Effector memory CD4-positive, alpha-beta T cell (primary cell): ENCODE results near the gene TTC5.

ENCODE experiments used
- DNase-seq, 3 donors: peaks; one replicate each; pipeline ENCODE4 v3.0.0-alpha.2; 2020
- H3K27ac ChIP-seq: 2 replicates; pipeline ENCODE4 v1.7.0; 2013; ENCODE audit warnings: mild to moderate bottlenecking, low read length, moderate library complexity; ENCODE audit not compliant: insufficient read depth, poor library complexity, severe bottlenecking
- H3K27me3 ChIP-seq: replicated peaks from 2 replicates; pipeline ENCODE4 v1.7.0; 2013; ENCODE audit warnings: mild to moderate bottlenecking, low read length; ENCODE audit not compliant: insufficient read depth, control insufficient read depth, poor library complexity, severe bottlenecking
- H3K36me3 ChIP-seq: 2 replicates; pipeline ENCODE4 v1.7.0; 2013; ENCODE audit warnings: mild to moderate bottlenecking, low read length, moderate library complexity; ENCODE audit not compliant: control insufficient read depth, insufficient read depth
- H3K4me1 ChIP-seq: 2 replicates; pipeline ENCODE4 v1.7.0; 2013; ENCODE audit warnings: low read length, mild to moderate bottlenecking; ENCODE audit not compliant: control insufficient read depth, insufficient read depth, poor library complexity, severe bottlenecking
- H3K4me3 ChIP-seq: 2 replicates; pipeline ENCODE4 v1.7.0; 2013; ENCODE audit warnings: low read length, low read depth, mild to moderate bottlenecking; ENCODE audit not compliant: insufficient read depth, poor library complexity, severe bottlenecking
- H3K9me3 ChIP-seq: 2 replicates; pipeline ENCODE4 v1.7.0; 2013; ENCODE audit warnings: mild to moderate bottlenecking, low read length, moderate library complexity; ENCODE audit not compliant: control insufficient read depth

Gene TTC5

DNA sequence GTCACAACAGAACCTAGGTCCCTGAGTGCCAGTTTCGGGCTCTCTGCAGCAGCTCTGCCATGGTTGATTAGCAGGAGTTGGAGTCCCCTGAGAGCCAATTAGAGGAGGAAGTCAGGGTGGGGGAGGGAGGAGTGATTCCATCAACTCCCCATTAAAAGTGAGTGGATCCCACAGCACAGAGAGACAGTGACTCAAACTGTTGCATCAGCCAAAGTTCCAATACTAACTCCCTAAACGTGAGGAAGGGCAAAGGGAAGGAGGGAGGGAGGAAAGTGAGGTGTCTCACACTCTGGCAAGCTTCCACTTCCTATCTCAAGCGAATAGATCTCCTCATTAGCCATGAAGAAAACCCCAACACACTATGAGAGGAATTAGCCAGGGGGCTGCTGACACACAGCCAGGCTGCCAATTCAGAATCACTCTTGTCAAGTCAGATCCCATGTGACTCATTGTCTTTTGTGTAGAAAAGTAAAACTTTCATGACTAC, 43.1 kb downstream of the TTC5 start:
- H3K36me3 ChIP-seq = no peaks in the 10 kb centered on the region
- no peak overlapping the region for H3K4me3 ChIP-seq
- no peaks in the 10 kb centered on the region for H3K9me3 ChIP-seq
- no peak overlapping the region for H3K27ac ChIP-seq
- H3K27me3 ChIP-seq = no peaks in the 10 kb centered on the region
- DNase-seq = no peak
- H3K4me1 ChIP-seq = no peaks in the 10 kb centered on the region

DNA sequence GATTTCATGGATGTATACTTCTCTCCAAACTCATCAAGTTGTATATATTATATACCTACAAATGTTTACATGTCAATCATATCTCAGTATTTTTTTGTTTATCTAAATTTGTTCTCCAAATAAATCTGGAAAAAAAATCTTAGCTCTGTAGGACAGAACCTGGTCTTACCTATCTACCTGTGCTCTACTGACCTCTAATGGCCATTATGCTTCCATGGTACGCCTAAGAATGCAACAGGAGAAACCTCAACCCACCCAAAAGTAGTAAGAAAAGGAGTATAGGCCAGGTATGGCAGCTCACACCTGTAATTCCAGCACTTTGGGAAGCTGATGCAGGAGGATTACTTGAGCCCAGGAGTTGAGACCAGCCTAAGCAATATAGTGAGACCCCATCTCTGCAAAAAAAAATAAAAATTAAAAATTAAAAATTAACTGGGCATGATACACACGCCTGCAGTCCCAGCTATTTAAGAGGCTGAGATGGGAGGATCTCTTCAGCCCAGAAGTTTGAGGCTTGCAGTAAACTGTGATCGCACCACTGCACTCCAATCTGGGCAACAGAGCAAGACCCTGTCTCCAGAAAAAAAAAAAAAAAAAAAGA, 58.0 kb downstream of the TTC5 start:
- no peaks in the 10 kb centered on the region for H3K4me1 ChIP-seq
- DNase-seq = no peak
- no peak overlapping the region for H3K27ac ChIP-seq
- H3K9me3 ChIP-seq = no peaks in the 10 kb centered on the region
- H3K36me3 ChIP-seq = no peaks in the 10 kb centered on the region
- no peak overlapping the region for H3K4me3 ChIP-seq
- no peaks in the 10 kb centered on the region for H3K27me3 ChIP-seq
